NT2/D1 (cell line): ENCODE results near the gene ZDHHC21.
A peak's percentile ranks its signal among the peaks of the same experiment; 100 is the strongest.

Source experiments
- DNase-seq: peaks from one replicate; pipeline ENCODE4 v3.0.0-alpha.2; 2011; ENCODE audit warnings: low read depth, low spot score
- H3K27me3 ChIP-seq: 2 replicates; pipeline ENCODE4 v1.6.0; 2011; ENCODE audit warnings: mild to moderate bottlenecking; ENCODE audit not compliant: insufficient read length, insufficient read depth
- H3K36me3 ChIP-seq: 2 replicates; pipeline ENCODE4 v1.6.1; 2011; ENCODE audit warnings: mild to moderate bottlenecking, low read length, mixed read lengths; ENCODE audit not compliant: insufficient read depth, insufficient read length
- H3K4me1 ChIP-seq: 2 replicates; pipeline ENCODE4 v1.5.1; 2011; ENCODE audit not compliant: insufficient read depth, insufficient read length
- H3K4me3 ChIP-seq: 2 replicates; pipeline ENCODE4 v1.5.1; 2011; ENCODE audit warnings: low read depth; ENCODE audit not compliant: insufficient read length
- H3K9ac ChIP-seq: 2 replicates; pipeline ENCODE4 v1.6.0; 2011; ENCODE audit warnings: low read depth; ENCODE audit not compliant: insufficient read length
- H3K9me3 ChIP-seq: 2 replicates; pipeline ENCODE4 v1.5.1; 2011; ENCODE audit warnings: mild to moderate bottlenecking, low read length; ENCODE audit not compliant: insufficient read depth
- SUZ12 ChIP-seq: IDR thresholded peaks from 2 replicates; pipeline ENCODE4 v1.6.1; 2011; ENCODE audit not compliant: insufficient read length, insufficient read depth; ENCODE audit errors: extremely low read depth
- YY1 ChIP-seq: IDR thresholded peaks from 2 replicates; pipeline ENCODE4 v1.6.1; 2011; ENCODE audit not compliant: insufficient read length, insufficient read depth
- ZNF274 ChIP-seq: IDR thresholded peaks from 2 replicates; pipeline ENCODE4 v1.6.1; 2011; ENCODE audit warnings: mild to moderate bottlenecking, low read depth, low read length

Gene ZDHHC21

DNA sequence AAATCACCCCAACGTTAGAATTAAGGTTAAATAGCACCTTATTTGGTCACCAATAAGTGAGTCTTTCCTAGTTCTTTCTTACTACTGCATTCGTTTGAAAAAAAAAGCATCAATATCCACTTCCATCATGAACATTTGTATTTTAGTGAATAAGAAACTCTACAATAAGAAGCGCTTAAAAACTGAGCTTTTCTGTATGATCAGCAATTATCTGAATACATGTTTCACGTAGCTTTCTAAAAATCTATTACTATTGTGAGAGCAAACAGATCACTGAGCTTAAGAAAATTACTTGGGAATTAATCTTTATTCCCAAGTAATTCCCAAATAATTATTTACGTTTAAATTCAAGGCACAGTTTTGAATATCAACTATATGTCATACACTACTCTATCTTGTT is 32.5 kb downstream of the ZDHHC21 start:
- Histone ChIP-seq H3K9me3 (peaks cover 9% of the 10 kb centered on the region; the same call in 1 of the 2 replicates), H3K36me3 (no peaks in the 10 kb centered on the region), H3K27me3 (no peaks in the 10 kb centered on the region), H3K4me3 (no peak overlapping the region), H3K4me1 (no peaks in the 10 kb centered on the region), H3K9ac (no peak overlapping the region)
- DNase-seq = no peak
- no peak for TF ChIP-seq SUZ12
- no peak for TF ChIP-seq ZNF274
- no peak for TF ChIP-seq YY1

GRCh38 chr9:14654932-14655331 is 38.3 kb downstream of the ZDHHC21 start:
- no peak overlapping the region for H3K9ac ChIP-seq
- H3K36me3 ChIP-seq = no peaks in the 10 kb centered on the region
- no peaks in the 10 kb centered on the region for H3K4me1 ChIP-seq
- TF ChIP-seq ZNF274 (no peak), YY1 (no peak), SUZ12 (no peak)
- H3K4me3 ChIP-seq = no peak overlapping the region
- peaks cover 29% of the 10 kb centered on the region for H3K9me3 ChIP-seq
- DNase-seq = no peak
- no peaks in the 10 kb centered on the region for H3K27me3 ChIP-seq

DNA sequence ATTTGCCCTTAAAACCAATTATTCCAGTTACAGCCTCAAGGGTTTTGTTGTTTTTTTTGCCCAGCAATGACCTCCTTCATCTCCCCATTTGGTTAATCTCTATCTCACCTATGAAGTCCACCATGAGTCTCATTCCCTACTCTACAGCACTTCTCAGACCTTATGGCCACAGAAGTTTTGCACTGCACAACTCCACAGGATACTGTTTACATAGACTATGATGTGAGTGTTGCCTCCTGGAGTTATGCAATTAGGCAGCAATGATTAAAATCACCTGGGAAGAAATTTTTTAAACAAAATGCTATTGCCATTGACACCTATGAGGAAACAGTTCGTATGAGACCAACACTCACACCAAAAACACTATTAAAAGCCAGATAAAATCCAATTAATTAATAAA is 39.7 kb downstream of the ZDHHC21 start:
- TF ChIP-seq SUZ12 (no peak), ZNF274 (no peak)
- DNase-seq = no peak
- H3K9me3 ChIP-seq = peaks cover 29% of the 10 kb centered on the region
- no peaks in the 10 kb centered on the region for H3K4me1 ChIP-seq
- no peaks in the 10 kb centered on the region for H3K27me3 ChIP-seq
- H3K4me3 ChIP-seq = no peak overlapping the region
- H3K36me3 ChIP-seq = no peaks in the 10 kb centered on the region
- H3K9ac ChIP-seq = no peak overlapping the region

DNA sequence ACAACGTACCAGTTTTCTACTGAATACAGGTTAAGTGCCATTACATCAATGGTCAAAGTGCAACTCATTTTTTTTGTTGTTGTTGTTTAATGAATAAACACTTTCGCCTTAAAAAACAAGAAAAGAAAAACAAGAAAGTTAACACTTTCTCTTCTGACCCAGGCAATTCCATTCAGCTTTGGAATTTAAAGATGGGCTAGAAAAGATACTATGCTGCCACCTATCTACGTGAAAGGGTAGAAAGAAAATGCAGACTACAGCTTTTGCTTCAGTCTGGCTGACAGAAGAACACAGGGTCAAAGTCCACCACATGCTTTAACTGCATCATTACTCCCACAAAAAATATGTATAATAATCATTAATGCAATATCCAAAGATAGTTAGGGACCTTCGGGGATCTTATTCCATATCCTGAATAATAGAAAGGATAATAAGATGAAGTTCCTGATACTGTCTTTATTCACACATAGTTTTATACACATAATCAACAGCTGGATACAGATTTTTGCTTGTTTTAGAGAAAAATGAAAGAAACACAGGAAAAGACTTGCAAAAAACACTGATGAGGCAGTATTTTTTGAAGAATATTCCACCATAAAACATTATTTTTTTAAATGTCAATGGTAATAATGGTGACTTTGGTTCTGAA is 40.4 kb downstream of the ZDHHC21 start:
- DNase-seq = peak; percentile 32
- Histone ChIP-seq H3K4me3 (no peak overlapping the region), H3K36me3 (no peaks in the 10 kb centered on the region), H3K4me1 (no peaks in the 10 kb centered on the region), H3K27me3 (no peaks in the 10 kb centered on the region), H3K9ac (no peak overlapping the region), H3K9me3 (peaks cover 29% of the 10 kb centered on the region)
- TF ChIP-seq YY1 (no peak), ZNF274 (no peak), SUZ12 (no peak)

GRCh38 chr9:14650596-14650995 is 42.6 kb downstream of the ZDHHC21 start:
- Histone ChIP-seq H3K4me3 (no peak overlapping the region), H3K4me1 (no peaks in the 10 kb centered on the region), H3K36me3 (no peaks in the 10 kb centered on the region), H3K9me3 (peaks cover 19% of the 10 kb centered on the region), H3K9ac (no peak overlapping the region), H3K27me3 (no peaks in the 10 kb centered on the region)
- no peak for TF ChIP-seq SUZ12
- TF ChIP-seq YY1 = no peak
- TF ChIP-seq ZNF274 = no peak
- DNase-seq = no peak

DNA sequence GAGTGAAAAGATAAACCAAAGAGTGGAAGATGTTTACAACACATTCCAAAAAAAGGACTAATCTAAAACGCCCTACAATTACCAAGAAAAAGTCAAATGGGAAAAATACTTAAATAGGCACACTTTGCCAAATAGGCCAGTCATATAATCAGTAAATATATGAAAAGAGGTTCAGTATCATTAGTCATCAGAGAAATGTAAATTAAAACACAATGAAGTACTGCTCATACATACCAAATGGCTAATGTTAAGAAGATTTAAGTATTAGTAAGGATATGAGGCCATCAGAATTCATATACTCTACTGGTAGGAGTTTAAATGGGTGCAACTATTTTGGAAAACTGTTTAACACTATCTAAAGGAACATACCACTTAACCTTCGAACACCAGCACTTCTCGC is 47.6 kb downstream of the ZDHHC21 start:
- Histone ChIP-seq H3K4me3 (no peak overlapping the region), H3K9me3 (no peaks in the 10 kb centered on the region), H3K4me1 (no peaks in the 10 kb centered on the region), H3K36me3 (no peaks in the 10 kb centered on the region), H3K27me3 (no peaks in the 10 kb centered on the region), H3K9ac (no peak overlapping the region)
- no peak for DNase-seq
- TF ChIP-seq YY1 = no peak
- TF ChIP-seq SUZ12 = no peak
- TF ChIP-seq ZNF274 = no peak

DNA sequence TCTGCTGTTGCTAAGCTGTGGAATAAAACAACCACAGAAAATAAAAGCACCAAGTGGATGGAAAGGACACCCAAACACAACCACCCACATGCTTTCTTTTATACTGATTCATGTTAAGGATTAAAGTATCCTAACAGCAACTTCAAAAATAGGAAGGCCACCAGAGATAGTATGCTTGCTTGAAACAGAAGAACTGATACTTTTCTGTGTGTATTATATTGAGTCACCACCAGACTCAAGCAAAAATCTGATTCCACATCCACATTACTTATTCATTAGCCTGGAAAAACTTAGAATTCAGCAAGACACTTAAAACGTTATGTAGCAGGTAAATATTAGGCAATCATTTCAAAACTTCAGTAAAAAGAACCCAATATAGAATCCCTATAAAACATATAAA is 52.3 kb downstream of the ZDHHC21 start:
- Histone ChIP-seq H3K4me1 (no peaks in the 10 kb centered on the region), H3K9me3 (no peaks in the 10 kb centered on the region), H3K9ac (no peak overlapping the region), H3K27me3 (no peaks in the 10 kb centered on the region), H3K4me3 (no peak overlapping the region), H3K36me3 (no peaks in the 10 kb centered on the region)
- no peak for TF ChIP-seq SUZ12
- no peak for TF ChIP-seq ZNF274
- TF ChIP-seq YY1 = no peak
- no peak for DNase-seq
